CD14-positive monocyte (primary cell): ENCODE results near the gene WT1. TPM values are rescaled to one million over a fixed set of nuclear protein-coding genes. Genes with fewer than 3 reads are reported as not detected.

Source experiments
- DNase-seq, 3 donors: peaks; one replicate each; pipeline ENCODE4 v3.0.0-alpha.2; 2011 to 2022
- H2AFZ ChIP-seq: 2 replicates; pipeline ENCODE4 v1.6.0; 2012; ENCODE audit warnings: mild to moderate bottlenecking, low read depth, low read length, inconsistent platforms; ENCODE audit not compliant: insufficient read depth, poor library complexity, severe bottlenecking
- H3K27ac ChIP-seq, 2 donors: 1 replicate in 1 of 2; 2 replicates in 1 of 2; pipeline ENCODE4 v1.5.1; 2012 to 2013; ENCODE audit warnings: low read length in 2 of 2, control low read depth in 1 of 2, inconsistent platforms in 1 of 2, low read depth in 1 of 2, mild to moderate bottlenecking in 1 of 2
- H3K27me3 ChIP-seq, 2 donors: one replicate each; pipeline versions ENCODE4 v1.6.0 to v1.6.1; 2011 to 2013; ENCODE audit warnings: low read length in 2 of 2; ENCODE audit not compliant: control insufficient read depth in 2 of 2, insufficient read depth in 2 of 2
- H3K36me3 ChIP-seq, 2 donors: replicated peaks in 1 of 2; 1 replicate in 1 of 2; 2 replicates in 1 of 2; pipeline versions ENCODE4 v1.5.1 to v1.6.1; 2012 to 2013; ENCODE audit warnings: low read length in 2 of 2, control low read depth in 1 of 2, inconsistent platforms in 1 of 2, mild to moderate bottlenecking in 1 of 2; ENCODE audit not compliant: insufficient read depth in 2 of 2, control insufficient read depth in 1 of 2
- H3K4me1 ChIP-seq, 2 donors: 1 replicate in 1 of 2; 2 replicates in 1 of 2; pipeline versions ENCODE4 v1.5.1 to v1.6.1; 2012 to 2013; ENCODE audit warnings: low read length in 2 of 2, control low read depth in 1 of 2, inconsistent platforms in 1 of 2, mild to moderate bottlenecking in 1 of 2, moderate library complexity in 1 of 2; ENCODE audit not compliant: insufficient read depth in 2 of 2, control insufficient read depth in 1 of 2
- H3K4me2 ChIP-seq: replicated peaks from 2 replicates; pipeline ENCODE3; 2012; ENCODE audit warnings: low read length, moderate library complexity, mild to moderate bottlenecking; ENCODE audit not compliant: poor library complexity, severe bottlenecking; ENCODE audit errors: extremely low read depth
- H3K4me3 ChIP-seq, 3 experiments: fragments of 200-600 bp in 1 of 3; sonication (generic) in 1 of 3; replicated peaks in 1 of 3; 1 replicate in 2 of 3; 2 replicates in 1 of 3; pipeline ENCODE4 v1.5.1; 2011 to 2013; ENCODE audit warnings: low read length in 3 of 3, mild to moderate bottlenecking in 3 of 3, control low read depth in 2 of 3, low read depth in 2 of 3, inconsistent platforms in 1 of 3, moderate library complexity in 1 of 3
- H3K79me2 ChIP-seq: 2 replicates; pipeline ENCODE4 v1.6.0; 2012; ENCODE audit warnings: mild to moderate bottlenecking, control low read depth, inconsistent platforms, low read length, moderate library complexity; ENCODE audit not compliant: insufficient read depth
- H3K9ac ChIP-seq: 2 replicates; pipeline ENCODE4 v1.6.0; 2017; ENCODE audit warnings: low read length, mild to moderate bottlenecking; ENCODE audit not compliant: insufficient read depth, poor library complexity, severe bottlenecking
- H3K9me3 ChIP-seq, 2 donors: replicated peaks in 1 of 2; 1 replicate in 1 of 2; 2 replicates in 1 of 2; pipeline versions ENCODE4 v1.5.1 to v1.6.1; 2012 to 2013; ENCODE audit warnings: low read length in 2 of 2, control low read depth in 1 of 2; ENCODE audit not compliant: control insufficient read depth in 1 of 2, insufficient read depth in 1 of 2
- H4K20me1 ChIP-seq: 2 replicates; pipeline ENCODE4 v1.6.0; 2012; ENCODE audit warnings: mild to moderate bottlenecking, low read length, control low read depth, moderate library complexity; ENCODE audit not compliant: insufficient read depth
- H3K27ac Mint-ChIP-seq, 7 donors: one replicate each; pipeline ENCODE4 v1.8.0; 2020; ENCODE audit warnings: mild to moderate bottlenecking in 7 of 7, mixed read lengths in 7 of 7, moderate library complexity in 6 of 7, inconsistent platforms in 2 of 7
- H3K27me3 Mint-ChIP-seq, 3 donors: one replicate each; pipeline ENCODE4 v1.8.0; 2021 to 2022; ENCODE audit warnings: low read depth in 3 of 3, mild to moderate bottlenecking in 3 of 3, mixed read lengths in 3 of 3, moderate library complexity in 3 of 3, inconsistent platforms in 1 of 3
- H3K36me3 Mint-ChIP-seq, 2 donors: one replicate each; pipeline ENCODE4 v1.8.0; 2020; ENCODE audit warnings: mixed read lengths in 2 of 2, inconsistent platforms in 1 of 2, mild to moderate bottlenecking in 1 of 2
- H3K4me1 Mint-ChIP-seq: one replicate; pipeline ENCODE4 v1.8.0; 2020; ENCODE audit warnings: mild to moderate bottlenecking, mixed read lengths
- H3K4me3 Mint-ChIP-seq, 2 donors: one replicate each; pipeline ENCODE4 v1.8.0; 2020; ENCODE audit warnings: mild to moderate bottlenecking in 2 of 2, mixed read lengths in 2 of 2, moderate library complexity in 1 of 2
- H3K9me3 Mint-ChIP-seq, 7 donors: one replicate each; pipeline ENCODE4 v1.8.0; 2020 to 2022; ENCODE audit warnings: mixed read lengths in 7 of 7, mild to moderate bottlenecking in 6 of 7, moderate library complexity in 6 of 7, inconsistent platforms in 2 of 7
- CTCF ChIP-seq: fragments of 200-600 bp; IDR thresholded peaks from one replicate; pipeline ENCODE4 v1.8.0; 2022; ENCODE audit warnings: antibody characterized with exemption, mild to moderate bottlenecking
- WGBS: methylation state at CpG from one replicate; pipeline ENCODE4 v1.1.5; 2013; ENCODE audit warnings: missing lambda C conversion rate; ENCODE audit not compliant: insufficient coverage; 5-methylcytosine and 5-hydroxymethylcytosine counted together
- intact Hi-C, 2 donors: fragments of 100-400 bp; cut with micrococcal nuclease; formaldehyde crosslinking; loops; one replicate each; pipeline versions ENCODE4 v1.15.0 to v1.15.1; 2023
- polyA plus RNA-seq, 3 donors: library from polyadenylated mRNA; depleted of rRNA in 1 of 3; unstranded in 2 of 3; stranded (reverse) in 1 of 3; fragments of 300-500 nt in 2 of 3; fragments of >200 nt in 1 of 3; fragmentation: Illumina TruSeq in 2 of 3; gene quantifications; 1 replicate in 2 of 3; 2 replicates in 1 of 3; pipeline ENCODE4 v1.2.3, GENCODE V29; 2012 to 2021

Gene WT1
- polyA plus RNA-seq, 3 donors = not detected

- H3K27me3 Mint-ChIP-seq = peaks cover 5 to 6% (median 5%) of the 10 kb centered on the region in 3 donors
- H3K4me2 ChIP-seq = no peak overlapping the region
- WGBS = no CpG with 5 or more reads among the region's 4 CpGs
- no peak for DNase-seq
- no peak overlapping the region for H3K4me3 Mint-ChIP-seq
- no peaks in the 10 kb centered on the region for H3K4me1 ChIP-seq
- intact Hi-C loops = no loop called here
- no peaks in the 10 kb centered on the region for H3K9me3 ChIP-seq
- H3K27me3 ChIP-seq = peaks cover 0 to under 1% of the 10 kb centered on the region in 2 donors
- H3K27ac Mint-ChIP-seq = peak overlapping the region in 1 of 7 donors; percentile 49
- no peak overlapping the region for H3K4me3 ChIP-seq
- H4K20me1 ChIP-seq = no peaks in the 10 kb centered on the region
- no peaks in the 10 kb centered on the region for H3K36me3 ChIP-seq
- H3K4me1 Mint-ChIP-seq = no peaks in the 10 kb centered on the region
- no peak overlapping the region for H2AFZ ChIP-seq
- H3K36me3 Mint-ChIP-seq = no peaks in the 10 kb centered on the region
- TF ChIP-seq CTCF = no peak
- no peak overlapping the region for H3K27ac ChIP-seq
- no peak overlapping the region for H3K9ac ChIP-seq
- no peaks in the 10 kb centered on the region for H3K79me2 ChIP-seq
- H3K9me3 Mint-ChIP-seq = no peaks in the 10 kb centered on the region
These were observed 16.5 kb upstream of the WT1 start for GRCh38 chr11:32451808-32452207.

- Mint-ChIP-seq H3K9me3 (peaks cover 0 to 1% (median 0%) of the 10 kb centered on the region in 7 donors), H3K27me3 (peaks cover 7 to 9% (median 8%) of the 10 kb centered on the region in 3 donors), H3K4me1 (no peaks in the 10 kb centered on the region), H3K4me3 (no peak overlapping the region), H3K27ac (no peak overlapping the region), H3K36me3 (no peaks in the 10 kb centered on the region)
- Histone ChIP-seq H3K27ac (no peak overlapping the region), H4K20me1 (no peaks in the 10 kb centered on the region), H3K9me3 (no peaks in the 10 kb centered on the region), H3K36me3 (no peaks in the 10 kb centered on the region), H2AFZ (no peak overlapping the region), H3K4me3 (no peak overlapping the region), H3K4me1 (no peaks in the 10 kb centered on the region), H3K27me3 (peaks cover 5 to 12% of the 10 kb centered on the region in 2 donors), H3K79me2 (no peaks in the 10 kb centered on the region), H3K9ac (no peak overlapping the region), H3K4me2 (no peak overlapping the region)
- TF ChIP-seq CTCF = no peak
- no peak for DNase-seq
- WGBS = 100% methylated on average over 1 of the region's 1 CpG
- intact Hi-C loops = no loop called here
These were observed 15.0 kb upstream of the WT1 start for GRCh38 chr11:32450372-32450771.
